Epithelial cell of esophagus (primary cell): Measurements from ENCODE around the gene FARP1.

ENCODE experiments used
- DNase-seq: peaks from one replicate; pipeline ENCODE4 v3.0.0; 2010; ENCODE audit warnings: low read depth
- H3K4me3 ChIP-seq: 2 replicates; pipeline ENCODE4 v1.5.1; 2011; ENCODE audit warnings: mild to moderate bottlenecking, low read length, control low read depth
- TF ChIP-seq, protein P1 (sequence below): IDR thresholded peaks from 2 replicates; pipeline ENCODE4 v1.5.1; 2011; ENCODE audit warnings: low read depth, mild to moderate bottlenecking, low read length, control low read depth, inconsistent platforms; ENCODE audit not compliant: insufficient read depth; ENCODE audit errors: missing control alignments

The FARP1 gene

DNA sequence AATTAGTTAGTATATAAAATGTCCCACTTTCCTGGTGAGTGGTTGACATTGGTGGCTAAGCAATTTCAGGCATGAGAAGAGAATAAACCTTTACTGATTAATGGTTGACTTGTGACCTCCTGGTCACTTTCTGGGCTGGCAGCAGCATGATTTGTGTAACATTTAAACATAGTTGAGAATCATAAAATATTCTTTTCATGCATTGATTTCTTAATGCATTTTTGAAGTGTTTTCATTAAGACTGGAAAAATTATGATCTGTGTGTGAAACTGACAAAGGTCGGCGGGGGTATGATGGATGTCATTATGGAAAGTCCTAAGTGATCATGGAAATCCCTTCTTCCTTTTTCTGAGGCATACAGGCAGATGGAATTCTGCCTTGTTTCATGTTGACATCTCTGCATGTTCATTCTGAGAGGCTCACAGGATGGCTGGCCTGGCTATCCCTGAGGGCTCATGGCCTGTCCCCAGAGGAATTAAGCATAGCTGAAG is 132.8 kb downstream of the FARP1 start:
- no peak overlapping the region for H3K4me3 ChIP-seq
- TF ChIP-seq, protein P1, sequence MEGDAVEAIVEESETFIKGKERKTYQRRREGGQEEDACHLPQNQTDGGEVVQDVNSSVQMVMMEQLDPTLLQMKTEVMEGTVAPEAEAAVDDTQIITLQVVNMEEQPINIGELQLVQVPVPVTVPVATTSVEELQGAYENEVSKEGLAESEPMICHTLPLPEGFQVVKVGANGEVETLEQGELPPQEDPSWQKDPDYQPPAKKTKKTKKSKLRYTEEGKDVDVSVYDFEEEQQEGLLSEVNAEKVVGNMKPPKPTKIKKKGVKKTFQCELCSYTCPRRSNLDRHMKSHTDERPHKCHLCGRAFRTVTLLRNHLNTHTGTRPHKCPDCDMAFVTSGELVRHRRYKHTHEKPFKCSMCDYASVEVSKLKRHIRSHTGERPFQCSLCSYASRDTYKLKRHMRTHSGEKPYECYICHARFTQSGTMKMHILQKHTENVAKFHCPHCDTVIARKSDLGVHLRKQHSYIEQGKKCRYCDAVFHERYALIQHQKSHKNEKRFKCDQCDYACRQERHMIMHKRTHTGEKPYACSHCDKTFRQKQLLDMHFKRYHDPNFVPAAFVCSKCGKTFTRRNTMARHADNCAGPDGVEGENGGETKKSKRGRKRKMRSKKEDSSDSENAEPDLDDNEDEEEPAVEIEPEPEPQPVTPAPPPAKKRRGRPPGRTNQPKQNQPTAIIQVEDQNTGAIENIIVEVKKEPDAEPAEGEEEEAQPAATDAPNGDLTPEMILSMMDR, result no peak
- DNase-seq, result no peak

DNA sequence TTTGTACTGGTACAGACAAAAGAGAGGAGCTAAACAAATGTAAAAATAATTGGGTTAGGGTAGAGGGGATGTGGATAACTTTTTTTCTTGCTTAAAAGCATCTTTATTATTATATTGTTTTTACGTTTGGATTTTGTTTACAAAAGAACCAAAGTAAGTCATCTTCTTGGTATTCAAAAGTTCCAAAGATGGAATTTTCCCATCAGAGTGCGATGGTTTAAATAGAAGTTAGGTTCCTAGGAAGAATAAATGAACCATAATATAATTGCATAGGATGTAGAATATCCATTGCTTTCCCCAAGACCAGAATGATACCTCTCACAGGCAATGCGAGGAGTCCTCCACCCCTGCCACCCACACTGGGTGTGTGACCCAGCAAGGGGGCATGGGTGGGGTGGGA is 133.6 kb downstream of the FARP1 start:
- H3K4me3 ChIP-seq, result no peak overlapping the region
- DNase-seq, result no peak
- TF ChIP-seq, protein P1, result no peak

DNA sequence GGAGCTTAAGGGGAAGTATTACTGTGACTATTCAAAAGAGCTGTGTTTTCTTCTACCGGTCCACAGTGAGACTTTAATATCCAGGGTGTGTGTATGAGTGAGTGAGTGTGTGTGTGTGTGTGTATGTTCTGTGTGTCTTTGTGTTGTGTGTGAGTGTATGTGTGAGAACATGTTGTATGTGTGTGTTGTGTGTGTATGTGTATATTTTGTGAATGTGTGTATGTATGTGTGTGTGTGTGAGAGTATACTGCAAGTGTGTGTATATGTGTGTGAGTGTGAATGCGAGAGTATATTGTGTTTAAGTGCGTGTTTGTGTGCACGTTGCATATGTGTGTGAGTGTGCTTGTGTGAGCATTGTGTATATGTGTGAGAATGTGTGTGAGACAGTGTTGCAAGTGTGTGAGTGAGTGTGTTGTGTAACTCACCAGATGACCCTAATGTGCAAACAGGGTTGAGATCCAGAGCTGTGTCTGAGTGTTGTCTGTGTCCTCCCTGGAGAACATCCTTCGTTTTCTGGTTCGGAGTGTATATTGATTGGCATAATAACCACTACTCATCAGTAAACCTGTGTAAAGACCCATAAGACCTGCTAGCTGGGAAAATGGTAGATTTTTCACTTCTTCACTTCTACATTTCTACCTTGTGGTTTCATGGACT is 135.3 kb downstream of the FARP1 start:
- no peak for DNase-seq
- no peak overlapping the region for H3K4me3 ChIP-seq
- TF ChIP-seq, protein P1, result no peak

DNA sequence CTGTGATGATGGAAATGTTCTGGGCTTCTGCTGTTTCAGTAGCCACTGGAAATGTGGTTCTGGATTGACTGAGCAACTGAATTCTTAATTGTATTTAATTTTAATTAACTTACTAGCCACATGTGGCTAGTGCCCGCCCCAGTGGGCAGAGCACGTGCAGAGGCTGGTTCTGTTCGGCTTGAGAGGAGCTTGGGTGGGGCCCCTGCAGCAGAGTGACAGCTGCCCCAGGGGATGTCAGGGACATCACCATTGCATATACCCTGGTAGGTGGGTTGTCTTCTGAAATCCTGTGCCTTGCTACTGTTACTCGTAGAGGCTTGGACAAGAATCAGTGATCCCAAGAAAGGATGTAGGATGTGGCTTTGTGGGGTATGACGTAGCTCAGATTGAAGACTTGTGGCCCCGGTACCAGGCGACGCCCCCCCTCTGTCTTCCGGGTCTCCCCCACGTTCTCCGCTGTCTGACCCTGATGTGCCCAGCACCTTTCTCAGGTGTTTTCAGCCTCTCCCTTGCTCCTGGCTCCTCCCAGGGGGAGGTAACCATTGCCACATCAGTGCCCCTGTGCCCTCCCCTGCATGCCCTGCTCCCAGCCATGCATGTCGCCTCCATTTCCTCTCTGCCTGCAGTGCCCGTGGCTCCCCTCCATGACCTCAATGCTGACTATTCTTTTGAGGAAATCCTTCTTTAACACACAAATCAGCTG is 136.7 kb downstream of the FARP1 start:
- H3K4me3 ChIP-seq, result no peak overlapping the region
- peak; percentile 54 for DNase-seq
- TF ChIP-seq, protein P1, result no peak

DNA sequence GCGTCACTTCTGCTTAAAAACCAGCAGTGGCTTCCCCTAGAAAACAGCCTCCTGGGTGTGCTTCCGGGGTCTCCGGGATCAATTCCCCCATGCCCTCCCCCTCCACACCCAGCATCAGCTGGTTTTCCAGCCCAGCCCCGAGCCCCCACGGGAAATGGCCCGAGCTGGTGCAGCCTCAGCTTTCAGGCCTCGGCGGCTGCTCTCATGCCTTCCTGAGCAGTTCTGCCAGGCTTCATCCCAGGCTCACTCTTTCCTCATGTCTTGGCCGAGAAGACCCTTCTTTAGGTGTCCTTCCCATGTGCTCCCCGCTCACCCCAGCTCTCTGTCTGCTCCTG is 137.2 kb downstream of the FARP1 start:
- H3K4me3 ChIP-seq, result no peak overlapping the region
- DNase-seq, result no peak
- TF ChIP-seq, protein P1, result no peak

DNA sequence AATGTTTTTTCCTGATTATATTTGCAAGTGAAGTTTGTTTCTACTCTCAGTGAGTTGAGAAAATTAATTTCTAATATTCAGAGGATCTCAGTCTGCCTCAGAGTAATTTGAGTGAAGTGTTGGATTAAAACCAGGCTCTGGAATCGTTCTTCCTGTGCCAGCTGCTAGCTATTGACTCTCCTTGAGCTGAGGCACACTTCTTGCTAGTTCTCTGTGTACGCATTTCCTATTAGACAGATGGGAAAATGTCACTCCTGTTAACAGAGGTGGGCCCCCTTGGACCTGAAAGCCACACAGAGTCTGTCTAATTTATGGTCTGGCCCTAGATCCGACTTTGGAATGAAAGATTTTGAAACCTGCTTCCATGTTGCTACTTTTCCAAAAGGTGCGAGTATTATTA is 141.8 kb downstream of the FARP1 start:
- TF ChIP-seq, protein P1, result no peak
- no peak overlapping the region for H3K4me3 ChIP-seq
- no peak for DNase-seq

DNA sequence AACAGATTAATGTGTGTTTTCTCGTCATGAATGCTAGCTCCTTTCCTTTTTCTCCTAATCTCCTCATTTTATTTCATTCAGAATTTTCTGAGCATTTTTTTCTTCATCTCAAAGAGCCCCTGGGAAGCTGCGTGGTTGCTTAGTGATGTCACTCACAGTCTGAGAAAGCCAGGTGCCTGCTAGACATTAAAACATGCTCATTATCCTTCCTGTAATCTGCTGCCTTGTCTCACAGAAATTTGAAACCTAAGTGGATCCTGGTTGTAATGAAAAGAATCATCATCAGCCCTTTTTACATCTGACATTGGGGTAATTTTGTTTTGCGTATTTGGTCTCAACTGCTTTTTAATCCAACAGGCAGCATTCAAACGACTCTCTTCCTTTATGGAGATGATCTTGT is 142.4 kb downstream of the FARP1 start:
- H3K4me3 ChIP-seq, result no peak overlapping the region
- peak; percentile 35 for DNase-seq
- TF ChIP-seq, protein P1, result no peak
